Immature natural killer cell (primary cell): Measurements from ENCODE around the gene NUCKS1. TPM values are rescaled to one million over a fixed set of nuclear protein-coding genes. Genes with fewer than 3 reads are reported as not detected.

Source experiments
- DNase-seq, 3 donors: peaks; one replicate each; pipeline ENCODE4 v3.0.0; 2022; ENCODE audit warnings: mixed read lengths in 1 of 3
- H3K27ac Mint-ChIP-seq, 6 donors: one replicate each; pipeline ENCODE4 v1.8.0; 2020; ENCODE audit warnings: mixed read lengths in 6 of 6, mild to moderate bottlenecking in 5 of 6, inconsistent platforms in 4 of 6, moderate library complexity in 3 of 6
- H3K27me3 Mint-ChIP-seq, 3 donors: one replicate each; pipeline ENCODE4 v1.8.0; 2020 to 2021; ENCODE audit warnings: low read depth in 3 of 3, mild to moderate bottlenecking in 3 of 3, mixed read lengths in 3 of 3, moderate library complexity in 3 of 3, inconsistent platforms in 1 of 3
- H3K36me3 Mint-ChIP-seq, 3 donors: one replicate each; pipeline ENCODE4 v1.8.0; 2020; ENCODE audit warnings: mixed read lengths in 3 of 3, inconsistent platforms in 2 of 3, mild to moderate bottlenecking in 2 of 3
- H3K4me1 Mint-ChIP-seq, 2 donors: one replicate each; pipeline ENCODE4 v1.8.0; 2020; ENCODE audit warnings: inconsistent platforms in 2 of 2, mild to moderate bottlenecking in 2 of 2, mixed read lengths in 2 of 2, moderate library complexity in 1 of 2
- H3K4me3 Mint-ChIP-seq, 5 donors: one replicate each; pipeline ENCODE4 v1.8.0; 2020; ENCODE audit warnings: mild to moderate bottlenecking in 5 of 5, mixed read lengths in 5 of 5, inconsistent platforms in 3 of 5, moderate library complexity in 3 of 5
- H3K9me3 Mint-ChIP-seq, 6 donors: one replicate each; pipeline ENCODE4 v1.8.0; 2020; ENCODE audit warnings: mild to moderate bottlenecking in 6 of 6, mixed read lengths in 6 of 6, inconsistent platforms in 4 of 6, moderate library complexity in 3 of 6
- polyA plus RNA-seq, 3 donors: library from polyadenylated mRNA; unstranded; fragments of 300-500 nt; fragmentation: Illumina TruSeq; gene quantifications; one replicate each; pipeline ENCODE4 v1.2.3, GENCODE V29; 2021

The NUCKS1 gene
- polyA plus RNA-seq, 3 donors from 2014 or later, result 7.8 to 20.3 (median 18.9) TPM

GRCh38 chr1:205676002-205676401 is 74.0 kb downstream of the NUCKS1 start:
- Mint-ChIP-seq H3K27me3 (peaks cover 5 to 11% (median 6%) of the 10 kb centered on the region in 3 donors), H3K4me1 (peaks cover 26 to 28% of the 10 kb centered on the region in 2 donors), H3K9me3 (no peaks in the 10 kb centered on the region), H3K4me3 (no peak overlapping the region), H3K36me3 (no peaks in the 10 kb centered on the region), H3K27ac (no peak overlapping the region)
- no peak for DNase-seq

- Mint-ChIP-seq H3K27ac (no peak overlapping the region), H3K4me3 (no peak overlapping the region)
Measured at GRCh38 chr1:205675247-205675646, 74.7 kb downstream of the NUCKS1 start.

GRCh38 chr1:205672970-205673369 is 77.0 kb downstream of the NUCKS1 start:
- peaks cover 12 to 15% of the 10 kb centered on the region in 2 donors for H3K4me1 Mint-ChIP-seq
- H3K9me3 Mint-ChIP-seq, result no peaks in the 10 kb centered on the region
- no peak overlapping the region for H3K4me3 Mint-ChIP-seq
- H3K27ac Mint-ChIP-seq, result peak overlapping the region in 1 of 6 donors; percentile 69
- no peak for DNase-seq
- H3K36me3 Mint-ChIP-seq, result no peaks in the 10 kb centered on the region
- peaks cover 2 to 10% (median 6%) of the 10 kb centered on the region in 3 donors for H3K27me3 Mint-ChIP-seq

More at GRCh38 chr1:205675247-205675646, 74.7 kb downstream of the NUCKS1 start:
- peaks cover 2 to 9% (median 6%) of the 10 kb centered on the region in 3 donors for H3K27me3 Mint-ChIP-seq
- DNase-seq, result no peak
- H3K9me3 Mint-ChIP-seq, result no peaks in the 10 kb centered on the region
- H3K36me3 Mint-ChIP-seq, result no peaks in the 10 kb centered on the region
- H3K4me1 Mint-ChIP-seq, result peaks cover 20 to 22% of the 10 kb centered on the region in 2 donors

- no peak for DNase-seq
- no peaks in the 10 kb centered on the region for H3K36me3 Mint-ChIP-seq
- no peak overlapping the region for H3K27ac Mint-ChIP-seq
- peaks cover 11 to 13% of the 10 kb centered on the region in 2 donors for H3K4me1 Mint-ChIP-seq
- H3K4me3 Mint-ChIP-seq, result no peak overlapping the region
- H3K27me3 Mint-ChIP-seq, result peaks cover 2 to 10% (median 6%) of the 10 kb centered on the region in 3 donors
- H3K9me3 Mint-ChIP-seq, result no peaks in the 10 kb centered on the region
Measured at GRCh38 chr1:205672395-205672889, 77.5 kb downstream of the NUCKS1 start.

- no peaks in the 10 kb centered on the region for H3K4me1 Mint-ChIP-seq
- peaks cover 2 to 10% (median 4%) of the 10 kb centered on the region in 3 donors for H3K27me3 Mint-ChIP-seq
- H3K4me3 Mint-ChIP-seq, result no peak overlapping the region
- H3K9me3 Mint-ChIP-seq, result no peaks in the 10 kb centered on the region
- no peak for DNase-seq
- no peaks in the 10 kb centered on the region for H3K36me3 Mint-ChIP-seq
- no peak overlapping the region for H3K27ac Mint-ChIP-seq
Measured at GRCh38 chr1:205670611-205671430, 79.2 kb downstream of the NUCKS1 start.

GRCh38 chr1:205670150-205670446 is 79.9 kb downstream of the NUCKS1 start:
- DNase-seq, result no peak
- H3K36me3 Mint-ChIP-seq, result no peaks in the 10 kb centered on the region
- no peak overlapping the region for H3K4me3 Mint-ChIP-seq
- peaks cover 4 to 9% (median 4%) of the 10 kb centered on the region in 3 donors for H3K27me3 Mint-ChIP-seq
- no peaks in the 10 kb centered on the region for H3K9me3 Mint-ChIP-seq
- H3K4me1 Mint-ChIP-seq, result no peaks in the 10 kb centered on the region
- H3K27ac Mint-ChIP-seq, result no peak overlapping the region

- H3K4me1 Mint-ChIP-seq, result no peaks in the 10 kb centered on the region
- peak overlapping the region in 1 of 6 donors; percentile 14 for H3K27ac Mint-ChIP-seq
- H3K27me3 Mint-ChIP-seq, result peaks cover 0 to 7% (median 2%) of the 10 kb centered on the region in 3 donors
- H3K9me3 Mint-ChIP-seq, result no peaks in the 10 kb centered on the region
- no peaks in the 10 kb centered on the region for H3K36me3 Mint-ChIP-seq
- no peak for DNase-seq
- H3K4me3 Mint-ChIP-seq, result no peak overlapping the region
Measured at GRCh38 chr1:205669341-205670149, 80.4 kb downstream of the NUCKS1 start.

- no peaks in the 10 kb centered on the region for H3K4me1 Mint-ChIP-seq
- H3K4me3 Mint-ChIP-seq, result no peak overlapping the region
- H3K9me3 Mint-ChIP-seq, result no peaks in the 10 kb centered on the region
- no peak for DNase-seq
- H3K36me3 Mint-ChIP-seq, result no peaks in the 10 kb centered on the region
- H3K27me3 Mint-ChIP-seq, result peaks cover 0 to 7% (median 2%) of the 10 kb centered on the region in 3 donors
- H3K27ac Mint-ChIP-seq, result peak overlapping the region in 1 of 6 donors; percentile 14
Measured at GRCh38 chr1:205668951-205669340, 81.0 kb downstream of the NUCKS1 start.

- H3K4me3 Mint-ChIP-seq, result no peak overlapping the region
- H3K36me3 Mint-ChIP-seq, result no peaks in the 10 kb centered on the region
- H3K9me3 Mint-ChIP-seq, result no peaks in the 10 kb centered on the region
- no peak overlapping the region for H3K27ac Mint-ChIP-seq
- no peak for DNase-seq
- H3K27me3 Mint-ChIP-seq, result peaks cover 0 to 6% (median 2%) of the 10 kb centered on the region in 3 donors
- H3K4me1 Mint-ChIP-seq, result no peaks in the 10 kb centered on the region
Measured at GRCh38 chr1:205667909-205668643, 81.9 kb downstream of the NUCKS1 start.

GRCh38 chr1:205666372-205667166 is 83.4 kb downstream of the NUCKS1 start:
- DNase-seq, result no peak
- H3K27ac Mint-ChIP-seq, result no peak overlapping the region
- H3K36me3 Mint-ChIP-seq, result no peaks in the 10 kb centered on the region
- H3K9me3 Mint-ChIP-seq, result no peaks in the 10 kb centered on the region
- peaks cover 2 to 6% (median 2%) of the 10 kb centered on the region in 3 donors for H3K27me3 Mint-ChIP-seq
- H3K4me1 Mint-ChIP-seq, result no peaks in the 10 kb centered on the region
- H3K4me3 Mint-ChIP-seq, result no peak overlapping the region

- H3K27me3 Mint-ChIP-seq, result peaks cover 2 to 8% (median 3%) of the 10 kb centered on the region in 3 donors
- H3K4me3 Mint-ChIP-seq, result no peak overlapping the region
- no peaks in the 10 kb centered on the region for H3K4me1 Mint-ChIP-seq
- no peak for DNase-seq
- no peaks in the 10 kb centered on the region for H3K36me3 Mint-ChIP-seq
- H3K27ac Mint-ChIP-seq, result no peak overlapping the region
- peaks cover 0 to 2% (median 0%) of the 10 kb centered on the region in 6 donors for H3K9me3 Mint-ChIP-seq
Measured at GRCh38 chr1:205665201-205666045, 84.6 kb downstream of the NUCKS1 start.

GRCh38 chr1:205664399-205665017 is 85.5 kb downstream of the NUCKS1 start:
- DNase-seq, result no peak
- H3K4me1 Mint-ChIP-seq, result no peaks in the 10 kb centered on the region
- peaks cover 0 to 2% (median 0%) of the 10 kb centered on the region in 6 donors for H3K9me3 Mint-ChIP-seq
- H3K27me3 Mint-ChIP-seq, result peaks cover 2 to 8% (median 3%) of the 10 kb centered on the region in 3 donors
- no peaks in the 10 kb centered on the region for H3K36me3 Mint-ChIP-seq
- H3K27ac Mint-ChIP-seq, result peak overlapping the region in 1 of 6 donors; percentile 28
- H3K4me3 Mint-ChIP-seq, result no peak overlapping the region
